Lower lobe of right lung (tissue), 2 donors: ENCODE results near the gene KCNIP1. TPM values are rescaled to one million over a fixed set of nuclear protein-coding genes. Genes with fewer than 3 reads are reported as not detected.

Experiments used
- ATAC-seq, 2 donors: fragments of 200-7000 bp; cut with Tn5 transposase; one replicate each; pipeline ENCODE4 v1.9.1; 2020 to 2022; ENCODE audit warnings: mild to moderate bottlenecking in 2 of 2, moderate library complexity in 2 of 2
- DNase-seq: peaks from one replicate; pipeline ENCODE4 v3.0.0-alpha.2; 2020
- H3K27ac ChIP-seq: fragments of 200-600 bp; one replicate; pipeline ENCODE4 v1.8.0; 2022
- H3K27me3 ChIP-seq: fragments of 200-600 bp; one replicate; pipeline ENCODE4 v1.8.0; 2022; ENCODE audit warnings: low read depth
- H3K36me3 ChIP-seq: fragments of 200-600 bp; one replicate; pipeline ENCODE4 v1.8.0; 2022; ENCODE audit warnings: mild to moderate bottlenecking
- H3K4me1 ChIP-seq: fragments of 200-600 bp; one replicate; pipeline ENCODE4 v1.8.0; 2022
- H3K4me3 ChIP-seq: fragments of 200-600 bp; one replicate; pipeline ENCODE4 v1.8.0; 2022; ENCODE audit warnings: mild to moderate bottlenecking
- H3K9me3 ChIP-seq: fragments of 200-600 bp; one replicate; pipeline ENCODE4 v1.8.0; 2022
- CTCF ChIP-seq: fragments of 200-600 bp; IDR thresholded peaks from one replicate; pipeline ENCODE4 v1.8.0; 2022; ENCODE audit warnings: antibody characterized with exemption, mild to moderate bottlenecking
- intact Hi-C: fragments of 100-400 bp; cut with DNase I; formaldehyde crosslinking; loops from one replicate; pipeline ENCODE4 v1.11.0; 2022
- total RNA-seq: library from RNA; stranded (reverse); fragmentation: NEBNext Ultra II Directional; extraction: Animal tissue kit (Norgen Biotek cat#: 25700); gene quantifications from one replicate; pipeline ENCODE4 v1.2.1, GENCODE V29; 2021
- donor health status: DM: no; HTN: yes; CAD: no; lungs with severe emphysema.

Gene KCNIP1
- total RNA-seq, 1 donor from 2014 or later = 1.7 TPM

GRCh38 chr5:170488570-170488969 lies 15.2 kb upstream of the KCNIP1 start:
- H3K9me3 ChIP-seq = no peaks in the 10 kb centered on the region
- H3K27me3 ChIP-seq = no peaks in the 10 kb centered on the region
- no peaks in the 10 kb centered on the region for H3K36me3 ChIP-seq
- ATAC-seq (no peak), DNase-seq (no peak)
- TF ChIP-seq CTCF = no peak
- H3K4me3 ChIP-seq = no peak overlapping the region
- H3K27ac ChIP-seq = no peak overlapping the region
- intact Hi-C loops = no loop called here
- H3K4me1 ChIP-seq = peaks cover 14% of the 10 kb centered on the region

GRCh38 chr5:170489199-170489598 lies 14.6 kb upstream of the KCNIP1 start:
- ATAC-seq (no peak), DNase-seq (no peak)
- Histone ChIP-seq H3K4me1 (peaks cover 14% of the 10 kb centered on the region), H3K36me3 (no peaks in the 10 kb centered on the region), H3K27me3 (no peaks in the 10 kb centered on the region), H3K9me3 (no peaks in the 10 kb centered on the region), H3K4me3 (no peak overlapping the region), H3K27ac (no peak overlapping the region)
- intact Hi-C loops = no loop called here
- no peak for TF ChIP-seq CTCF

GRCh38 chr5:170490381-170490780 lies 13.4 kb upstream of the KCNIP1 start:
- intact Hi-C loops = no loop called here
- TF ChIP-seq CTCF = no peak
- Histone ChIP-seq H3K4me1 (peaks cover 14% of the 10 kb centered on the region), H3K27me3 (no peaks in the 10 kb centered on the region), H3K4me3 (no peak overlapping the region), H3K9me3 (no peaks in the 10 kb centered on the region), H3K36me3 (no peaks in the 10 kb centered on the region), H3K27ac (no peak overlapping the region)
- no peak for ATAC-seq
- DNase-seq = no peak

GRCh38 chr5:170491479-170491878 lies 12.3 kb upstream of the KCNIP1 start:
- Histone ChIP-seq H3K4me3 (no peak overlapping the region), H3K36me3 (no peaks in the 10 kb centered on the region), H3K27me3 (peaks cover under 1% of the 10 kb centered on the region), H3K4me1 (peaks cover 14% of the 10 kb centered on the region), H3K9me3 (no peaks in the 10 kb centered on the region), H3K27ac (no peak overlapping the region)
- TF ChIP-seq CTCF = no peak
- intact Hi-C loops = no loop called here
- ATAC-seq (peak; percentile 40 to 65), DNase-seq (no peak)

- no peaks in the 10 kb centered on the region for H3K36me3 ChIP-seq
- no peaks in the 10 kb centered on the region for H3K9me3 ChIP-seq
- no peak overlapping the region for H3K27ac ChIP-seq
- ATAC-seq = no peak
- no peak for DNase-seq
- peaks cover 14% of the 10 kb centered on the region for H3K4me1 ChIP-seq
- intact Hi-C loops = no loop called here
- H3K4me3 ChIP-seq = no peak overlapping the region
- peaks cover 5% of the 10 kb centered on the region for H3K27me3 ChIP-seq
- TF ChIP-seq CTCF = no peak
Observed at GRCh38 chr5:170493028-170493820, 10.6 kb upstream of the KCNIP1 start.
